ENCODE results near the gene IL17C. TPM values are rescaled to one million over a fixed set of nuclear protein-coding genes. Genes with fewer than 3 reads are reported as not detected.

IL17C gene
- total and polyA plus RNA-seq, 3 donors from 2014 or later, result 0.75 to 1.5 (median 0.99) TPM

DNA sequence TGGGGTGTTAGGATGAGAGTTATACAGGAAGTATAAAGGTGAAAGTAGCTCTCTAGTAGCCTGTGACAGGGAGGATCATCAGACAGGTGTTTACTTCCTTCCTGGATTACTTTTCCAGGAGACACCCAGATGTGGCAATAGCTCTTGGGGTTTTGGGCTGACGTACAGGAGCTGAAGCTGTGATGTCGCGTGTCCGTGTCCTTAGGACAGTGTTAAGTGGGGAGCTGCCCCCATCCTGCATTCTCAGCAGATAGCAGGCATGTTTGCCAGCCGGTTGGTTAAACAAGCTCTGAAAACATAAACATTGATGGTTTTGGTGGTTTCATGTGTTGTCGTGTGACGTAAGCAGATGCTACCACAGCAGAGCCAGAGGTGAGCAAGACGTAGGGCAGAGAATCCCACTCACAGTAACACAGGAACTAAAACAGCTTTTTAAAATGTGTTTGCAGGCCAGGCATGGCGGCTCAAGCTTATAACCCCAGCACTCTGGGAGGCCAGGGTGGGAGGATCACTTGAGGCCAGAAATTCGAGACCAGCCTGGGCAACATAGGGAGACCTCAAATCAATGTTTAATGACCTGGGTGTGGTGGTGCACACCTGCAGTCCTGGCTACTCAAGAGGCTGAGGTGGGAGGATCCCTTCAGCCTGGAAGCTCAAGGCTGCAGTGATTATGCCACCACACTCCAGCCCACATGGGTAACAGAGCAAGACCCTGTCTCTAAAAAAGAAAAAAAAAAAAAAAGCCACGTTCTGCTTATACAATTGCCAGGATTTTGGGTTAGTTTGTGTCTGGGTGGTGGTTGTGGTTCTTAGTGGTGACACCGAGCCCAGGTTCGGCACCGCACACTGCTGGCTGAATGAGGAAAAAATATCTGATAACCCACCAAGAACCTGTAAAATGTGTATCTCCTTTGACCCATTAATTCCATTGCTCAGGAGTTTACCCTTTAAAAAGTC lies 18.2 kb upstream of the IL17C start:
- DNase-seq, result no peak
- no peaks in the 10 kb centered on the region for H3K27me3 ChIP-seq
- TF ChIP-seq, protein P1, sequence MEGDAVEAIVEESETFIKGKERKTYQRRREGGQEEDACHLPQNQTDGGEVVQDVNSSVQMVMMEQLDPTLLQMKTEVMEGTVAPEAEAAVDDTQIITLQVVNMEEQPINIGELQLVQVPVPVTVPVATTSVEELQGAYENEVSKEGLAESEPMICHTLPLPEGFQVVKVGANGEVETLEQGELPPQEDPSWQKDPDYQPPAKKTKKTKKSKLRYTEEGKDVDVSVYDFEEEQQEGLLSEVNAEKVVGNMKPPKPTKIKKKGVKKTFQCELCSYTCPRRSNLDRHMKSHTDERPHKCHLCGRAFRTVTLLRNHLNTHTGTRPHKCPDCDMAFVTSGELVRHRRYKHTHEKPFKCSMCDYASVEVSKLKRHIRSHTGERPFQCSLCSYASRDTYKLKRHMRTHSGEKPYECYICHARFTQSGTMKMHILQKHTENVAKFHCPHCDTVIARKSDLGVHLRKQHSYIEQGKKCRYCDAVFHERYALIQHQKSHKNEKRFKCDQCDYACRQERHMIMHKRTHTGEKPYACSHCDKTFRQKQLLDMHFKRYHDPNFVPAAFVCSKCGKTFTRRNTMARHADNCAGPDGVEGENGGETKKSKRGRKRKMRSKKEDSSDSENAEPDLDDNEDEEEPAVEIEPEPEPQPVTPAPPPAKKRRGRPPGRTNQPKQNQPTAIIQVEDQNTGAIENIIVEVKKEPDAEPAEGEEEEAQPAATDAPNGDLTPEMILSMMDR (IDR thresholded peaks at IDR 0.05), result no peak
- no peak for TF ChIP-seq POLR2A (IDR thresholded peaks at IDR 0.05)
- no peaks in the 10 kb centered on the region for H3K36me3 ChIP-seq (ENCODE audit: low read depth, missing control alignments)
- no peak overlapping the region for H3K4me3 ChIP-seq
- peaks cover 3% of the 10 kb centered on the region for H3K4me1 ChIP-seq
- no peaks in the 10 kb centered on the region for H3K9me3 ChIP-seq
- no peak overlapping the region for H3K27ac ChIP-seq
- intact Hi-C loops (cut with DNase I; ENCODE audit: low total_unique reads), result no loop called here
- 93 to 94% methylated on average over 14 of the region's 14 CpGs for WGBS, 2 donors

DNA sequence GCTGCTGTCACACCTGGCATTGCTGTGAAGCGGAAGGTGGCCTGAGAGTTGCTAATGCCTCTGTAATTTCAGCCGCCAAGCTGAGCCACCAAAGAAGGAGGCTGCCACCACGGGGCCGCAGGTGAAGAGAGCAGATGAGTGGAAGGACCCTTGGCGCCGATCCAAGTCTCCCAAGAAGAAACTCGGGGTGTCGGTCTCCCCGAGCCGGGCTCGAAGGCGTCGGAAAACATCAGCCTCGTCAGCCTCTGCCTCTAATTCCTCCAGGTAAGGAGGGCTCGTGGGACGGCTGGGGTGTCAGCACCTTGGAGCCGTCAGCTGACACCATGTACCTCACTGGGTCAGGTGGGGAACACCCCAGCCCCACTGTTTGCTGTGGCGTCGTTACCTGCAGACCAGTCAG lies 16.2 kb upstream of the IL17C start:
- H3K9me3 ChIP-seq, result no peaks in the 10 kb centered on the region
- no peak for TF ChIP-seq POLR2A (IDR thresholded peaks at IDR 0.05)
- no peaks in the 10 kb centered on the region for H3K4me1 ChIP-seq
- no peak overlapping the region for H3K4me3 ChIP-seq
- no peak for DNase-seq
- no peaks in the 10 kb centered on the region for H3K36me3 ChIP-seq (ENCODE audit: low read depth, missing control alignments)
- intact Hi-C loops (cut with DNase I; ENCODE audit: low total_unique reads), result no loop called here
- WGBS, 2 donors, result 92 to 93% methylated on average over 3 to 19 of the region's 19 CpGs
- no peaks in the 10 kb centered on the region for H3K27me3 ChIP-seq
- no peak overlapping the region for H3K27ac ChIP-seq

DNA sequence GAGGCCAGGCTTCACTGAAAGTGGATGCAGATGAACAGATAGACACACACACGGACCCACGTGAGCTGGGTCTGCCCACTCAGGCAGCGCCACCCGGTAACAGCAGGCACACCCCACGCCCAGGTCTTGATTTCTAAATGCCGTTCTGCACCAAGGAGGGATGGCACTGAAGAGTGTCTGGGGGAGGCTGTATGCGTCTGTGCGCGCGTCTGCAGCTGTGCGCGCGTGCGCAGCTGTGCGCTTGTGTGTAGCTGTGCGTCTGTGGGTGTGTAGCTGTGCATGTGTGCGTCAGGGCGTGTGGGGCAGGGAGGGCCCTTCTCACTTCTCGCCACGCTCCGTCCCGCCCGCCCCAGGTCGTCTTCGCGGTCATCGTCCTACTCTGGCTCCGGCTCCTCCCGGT lies 15.5 kb upstream of the IL17C start:
- 95 to 97% methylated on average over 20 to 29 of the region's 29 CpGs for WGBS, 2 donors

DNA sequence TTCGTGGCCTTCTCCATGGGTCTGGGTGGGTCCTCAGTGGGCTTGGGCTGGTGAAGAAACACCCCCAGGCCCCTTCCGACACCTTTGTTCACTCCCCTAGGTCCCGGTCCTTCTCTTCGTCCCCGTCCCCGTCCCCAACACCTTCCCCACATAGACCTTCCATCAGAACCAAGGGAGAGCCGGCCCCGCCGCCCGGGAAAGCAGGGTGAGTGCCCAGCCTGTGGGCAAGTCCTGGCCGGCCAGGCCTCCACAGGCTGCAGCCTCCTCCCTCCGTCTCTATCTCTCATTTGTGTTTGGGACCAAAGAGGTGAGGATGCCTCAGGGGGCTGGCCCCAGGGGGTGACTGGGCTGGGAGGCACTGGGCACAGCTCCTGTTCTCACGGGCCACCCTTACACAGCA lies 14.5 kb upstream of the IL17C start:
- intact Hi-C loops (cut with DNase I; ENCODE audit: low total_unique reads), result no loop called here
- Histone ChIP-seq H3K27me3 (no peaks in the 10 kb centered on the region), H3K36me3 (ENCODE audit: low read depth, missing control alignments) (no peaks in the 10 kb centered on the region), H3K27ac (no peak overlapping the region), H3K4me3 (no peak overlapping the region), H3K9me3 (no peaks in the 10 kb centered on the region), H3K4me1 (no peaks in the 10 kb centered on the region)
- TF ChIP-seq POLR2A (IDR thresholded peaks at IDR 0.05), result no peak
- TF ChIP-seq, protein P1 (IDR thresholded peaks at IDR 0.05), result no peak
- DNase-seq, result no peak
- WGBS, 2 donors, result 96 to 98% methylated on average over 12 to 13 of the region's 13 CpGs

More for the DNA sequence above, 15.5 kb upstream of the IL17C start:
- intact Hi-C loops (cut with DNase I; ENCODE audit: low total_unique reads), result no loop called here
- TF ChIP-seq POLR2A (IDR thresholded peaks at IDR 0.05), result no peak
- TF ChIP-seq, protein P1 (IDR thresholded peaks at IDR 0.05), result no peak
- Histone ChIP-seq H3K36me3 (ENCODE audit: low read depth, missing control alignments) (no peaks in the 10 kb centered on the region), H3K27me3 (no peaks in the 10 kb centered on the region), H3K4me1 (no peaks in the 10 kb centered on the region), H3K9me3 (no peaks in the 10 kb centered on the region), H3K4me3 (no peak overlapping the region), H3K27ac (no peak overlapping the region)
- no peak for DNase-seq

DNA sequence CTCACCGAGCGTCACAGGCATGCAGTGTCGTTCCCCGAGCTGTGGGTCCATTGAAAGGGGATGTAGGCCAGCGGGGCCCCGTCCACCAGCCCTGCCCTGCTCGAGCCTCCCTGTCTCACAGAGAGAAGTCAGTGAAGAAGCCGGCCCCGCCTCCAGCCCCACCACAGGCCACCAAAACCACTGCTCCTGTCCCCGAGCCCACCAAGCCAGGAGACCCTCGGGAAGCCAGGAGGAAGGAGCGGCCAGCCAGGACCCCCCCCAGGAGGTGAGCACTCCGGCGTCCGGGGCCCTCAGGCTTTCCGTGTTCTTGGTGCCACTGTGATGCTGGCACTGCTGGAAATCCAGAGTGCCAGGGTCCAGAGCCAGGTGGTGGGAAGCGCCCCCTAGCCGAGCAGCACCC lies 13.9 kb upstream of the IL17C start:
- intact Hi-C loops (cut with DNase I; ENCODE audit: low total_unique reads), result no loop called here
- Histone ChIP-seq H3K4me3 (no peak overlapping the region), H3K36me3 (ENCODE audit: low read depth, missing control alignments) (no peaks in the 10 kb centered on the region), H3K4me1 (no peaks in the 10 kb centered on the region), H3K9me3 (no peaks in the 10 kb centered on the region), H3K27me3 (no peaks in the 10 kb centered on the region), H3K27ac (no peak overlapping the region)
- 92 to 97% methylated on average over 9 to 17 of the region's 18 CpGs for WGBS, 2 donors
- no peak for DNase-seq
- TF ChIP-seq, protein P1 (IDR thresholded peaks at IDR 0.05), result no peak
- TF ChIP-seq POLR2A (IDR thresholded peaks at IDR 0.05), result no peak

Data from testis (tissue), 3 donors.